Inflammatory macrophage treated with lipopolysaccharide for 1 hour (primary cell): ENCODE results near the gene PCDHB5.
"Not testable (repeated sequence)": the region's sequence is repeated elsewhere in the genome, so short reads cannot be mapped to it uniquely, and the experiment has no call there.

ENCODE experiments used
- DNase-seq, 2 donors: peaks; one replicate each; pipeline ENCODE4 v3.0.0-alpha.2; 2020 to 2022

The PCDHB5 gene

DNA sequence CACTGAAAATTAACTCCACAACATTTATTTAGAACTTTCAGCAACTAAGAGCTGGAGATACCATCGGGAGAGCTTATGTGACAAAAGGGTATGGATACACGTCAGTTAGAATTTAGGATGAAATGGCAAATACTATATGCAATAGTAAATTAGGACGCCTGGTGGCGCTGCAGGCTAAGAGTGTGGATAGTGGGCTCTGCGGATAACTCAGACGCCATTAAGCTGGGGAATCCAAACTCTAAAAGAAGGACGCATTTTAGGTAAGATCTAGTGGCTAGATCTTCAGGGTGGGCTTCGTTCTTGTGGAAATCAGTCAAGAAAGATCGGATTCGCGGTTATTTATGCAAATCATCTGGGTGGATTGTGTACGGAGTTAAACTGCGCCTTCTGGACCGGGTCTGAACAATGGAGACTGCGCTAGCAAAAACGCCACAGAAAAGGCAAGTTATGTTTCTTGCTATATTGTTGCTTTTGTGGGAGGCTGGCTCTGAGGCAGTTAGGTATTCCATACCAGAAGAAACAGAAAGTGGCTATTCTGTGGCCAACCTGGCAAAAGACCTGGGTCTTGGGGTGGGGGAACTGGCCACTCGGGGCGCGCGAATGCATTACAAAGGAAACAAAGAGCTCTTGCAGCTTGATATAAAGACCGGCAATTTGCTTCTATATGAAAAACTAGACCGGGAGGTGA is at the start of gene PCDHB5:
Gene PCDHB5, plus strand, starts transcription at position 177 of the 688 bp plus-strand sequence. Its CDS starts 229 bp downstream, at position 406.
- no peak for DNase-seq

DNA sequence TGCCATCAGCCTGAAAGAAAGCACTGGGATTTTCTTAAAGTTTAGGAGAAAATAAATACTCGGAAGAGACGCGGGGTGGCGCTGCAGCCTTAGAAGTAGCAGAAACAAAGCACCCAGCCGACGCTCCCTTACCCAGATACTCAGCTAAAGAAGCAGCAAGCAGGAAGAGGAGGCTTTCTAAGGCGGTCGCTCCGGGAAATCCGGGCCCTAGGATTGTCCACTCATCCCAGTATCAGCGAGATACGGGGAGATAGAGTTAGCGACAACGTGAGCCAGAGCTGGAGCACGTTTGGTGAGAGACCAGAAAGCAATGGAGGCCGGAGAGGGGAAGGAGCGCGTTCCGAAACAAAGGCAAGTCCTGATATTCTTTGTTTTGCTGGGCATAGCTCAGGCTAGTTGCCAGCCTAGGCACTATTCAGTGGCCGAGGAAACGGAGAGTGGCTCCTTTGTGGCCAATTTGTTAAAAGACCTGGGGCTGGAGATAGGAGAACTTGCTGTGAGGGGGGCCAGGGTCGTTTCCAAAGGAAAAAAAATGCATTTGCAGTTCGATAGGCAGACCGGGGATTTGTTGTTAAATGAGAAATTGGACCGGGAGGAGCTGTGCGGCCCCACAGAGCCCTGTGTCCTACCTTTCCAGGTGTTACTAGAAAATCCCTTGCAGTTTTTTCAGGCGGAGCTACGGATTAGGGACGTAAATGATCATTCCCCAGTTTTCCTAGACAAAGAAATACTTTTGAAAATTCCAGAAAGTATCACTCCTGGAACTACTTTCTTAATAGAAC is 40.3 kb upstream of the PCDHB5 start, which contains the start of gene PCDHB2:
Gene PCDHB2, plus strand, starts transcription at position 135 of the 782 bp plus-strand sequence. Its CDS starts 176 bp downstream, at position 311.
- DNase-seq = no peak

DNA sequence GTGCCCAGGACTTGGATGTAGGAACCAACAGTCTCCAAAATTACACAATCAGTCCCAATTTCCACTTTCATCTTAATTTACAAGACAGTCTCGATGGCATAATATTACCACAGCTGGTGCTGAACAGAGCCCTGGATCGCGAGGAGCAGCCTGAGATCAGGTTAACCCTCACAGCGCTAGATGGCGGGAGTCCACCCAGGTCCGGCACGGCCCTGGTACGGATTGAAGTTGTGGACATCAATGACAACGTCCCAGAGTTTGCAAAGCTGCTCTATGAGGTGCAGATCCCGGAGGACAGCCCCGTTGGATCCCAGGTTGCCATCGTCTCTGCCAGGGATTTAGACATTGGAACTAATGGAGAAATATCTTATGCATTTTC is 39.8 kb upstream of the PCDHB5 start:
- no peak for DNase-seq

DNA sequence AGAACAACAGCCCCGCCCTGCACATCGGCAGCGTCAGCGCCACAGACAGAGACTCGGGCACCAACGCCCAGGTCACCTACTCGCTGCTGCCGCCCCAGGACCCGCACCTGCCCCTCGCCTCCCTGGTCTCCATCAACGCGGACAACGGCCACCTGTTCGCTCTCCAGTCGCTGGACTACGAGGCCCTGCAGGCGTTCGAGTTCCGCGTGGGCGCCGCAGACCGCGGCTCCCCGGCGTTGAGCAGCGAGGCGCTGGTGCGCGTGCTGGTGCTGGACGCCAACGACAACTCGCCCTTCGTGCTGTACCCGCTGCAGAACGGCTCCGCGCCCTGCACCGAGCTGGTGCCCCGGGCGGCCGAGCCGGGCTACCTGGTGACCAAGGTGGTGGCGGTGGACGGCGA is 38.8 kb upstream of the PCDHB5 start:
- DNase-seq = not testable (repeated sequence)

DNA sequence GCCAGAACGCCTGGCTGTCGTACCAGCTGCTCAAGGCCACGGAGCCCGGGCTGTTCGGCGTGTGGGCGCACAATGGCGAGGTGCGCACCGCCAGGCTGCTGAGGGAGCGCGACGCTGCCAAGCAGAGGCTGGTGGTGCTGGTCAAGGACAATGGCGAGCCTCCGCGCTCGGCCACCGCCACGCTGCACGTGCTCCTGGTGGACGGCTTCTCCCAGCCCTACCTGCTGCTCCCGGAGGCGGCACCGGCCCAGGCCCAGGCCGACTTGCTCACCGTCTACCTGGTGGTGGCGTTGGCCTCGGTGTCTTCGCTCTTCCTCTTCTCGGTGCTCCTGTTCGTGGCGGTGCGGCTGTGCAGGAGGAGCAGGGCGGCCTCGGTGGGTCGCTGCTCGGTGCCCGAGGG is 38.4 kb upstream of the PCDHB5 start:
- DNase-seq = not testable (repeated sequence)

DNA sequence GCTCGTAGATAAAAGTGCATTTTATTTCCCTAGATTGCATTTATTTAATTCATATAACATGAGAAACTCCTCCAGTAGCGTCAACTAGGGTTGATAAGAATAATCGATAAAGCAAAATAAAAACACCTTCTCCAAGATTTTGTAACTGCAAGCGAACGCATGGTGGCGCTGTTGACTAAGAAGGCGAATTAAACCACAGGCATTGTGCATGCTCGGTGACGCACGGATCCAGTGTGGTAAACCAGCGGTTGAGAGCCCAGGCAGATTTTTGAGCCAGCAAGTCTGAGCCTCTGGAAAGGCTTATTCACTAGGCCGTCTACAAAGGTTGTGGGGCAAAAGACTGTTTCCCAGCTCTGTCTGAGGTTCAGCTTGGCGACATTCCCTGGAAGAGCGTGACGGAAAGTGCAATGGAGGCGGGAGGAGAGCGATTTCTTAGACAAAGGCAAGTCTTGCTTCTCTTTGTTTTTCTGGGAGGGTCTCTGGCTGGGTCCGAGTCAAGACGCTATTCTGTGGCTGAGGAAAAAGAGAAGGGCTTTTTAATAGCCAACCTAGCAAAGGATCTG is 34.7 kb upstream of the PCDHB5 start, which contains the start of gene PCDHB3:
Gene PCDHB3, plus strand, starts transcription at position 231 of the 563 bp plus-strand sequence. Its CDS starts 177 bp downstream, at position 408.
- no peak for DNase-seq

DNA sequence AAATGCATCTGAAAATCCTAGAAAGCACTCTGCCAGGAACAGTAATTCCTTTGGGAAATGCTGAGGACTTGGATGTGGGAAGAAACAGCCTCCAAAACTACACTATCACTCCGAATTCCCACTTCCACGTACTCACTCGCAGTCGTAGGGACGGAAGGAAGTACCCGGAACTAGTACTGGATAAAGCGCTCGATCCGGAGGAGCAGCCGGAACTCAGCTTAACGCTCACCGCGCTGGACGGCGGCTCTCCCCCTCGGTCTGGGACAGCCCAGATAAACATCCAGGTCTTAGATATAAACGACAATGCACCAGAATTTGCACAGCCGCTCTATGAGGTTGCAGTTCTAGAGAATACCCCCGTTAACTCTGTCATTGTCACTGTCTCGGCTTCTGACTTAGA is 33.9 kb upstream of the PCDHB5 start:
- no peak for DNase-seq

DNA sequence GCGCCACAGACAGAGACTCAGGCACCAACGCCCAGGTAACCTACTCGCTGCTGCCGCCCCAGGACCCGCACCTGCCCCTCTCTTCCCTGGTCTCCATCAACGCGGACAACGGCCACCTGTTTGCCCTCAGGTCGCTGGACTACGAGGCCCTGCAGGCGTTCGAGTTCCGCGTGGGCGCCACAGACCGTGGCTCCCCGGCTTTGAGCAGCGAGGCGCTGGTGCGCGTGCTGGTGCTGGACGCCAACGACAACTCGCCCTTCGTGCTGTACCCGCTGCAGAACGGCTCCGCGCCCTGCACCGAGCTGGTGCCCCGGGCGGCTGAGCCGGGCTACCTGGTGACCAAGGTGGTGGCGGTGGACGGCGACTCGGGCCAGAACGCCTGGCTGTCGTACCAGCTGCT is 32.9 kb upstream of the PCDHB5 start:
- DNase-seq = not testable (repeated sequence)

DNA sequence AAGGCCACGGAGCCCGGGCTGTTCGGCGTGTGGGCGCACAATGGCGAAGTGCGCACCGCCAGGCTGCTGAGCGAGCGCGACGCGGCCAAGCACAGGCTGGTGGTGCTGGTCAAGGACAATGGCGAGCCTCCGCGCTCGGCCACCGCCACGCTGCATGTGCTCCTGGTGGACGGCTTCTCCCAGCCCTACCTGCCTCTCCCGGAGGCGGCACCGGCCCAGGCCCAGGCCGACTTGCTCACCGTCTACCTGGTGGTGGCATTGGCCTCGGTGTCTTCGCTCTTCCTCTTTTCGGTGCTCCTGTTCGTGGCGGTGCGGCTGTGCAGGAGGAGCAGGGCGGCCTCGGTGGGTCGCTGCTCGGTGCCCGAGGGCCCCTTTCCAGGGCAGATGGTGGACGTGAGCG is 32.5 kb upstream of the PCDHB5 start:
- DNase-seq = not testable (repeated sequence)

DNA sequence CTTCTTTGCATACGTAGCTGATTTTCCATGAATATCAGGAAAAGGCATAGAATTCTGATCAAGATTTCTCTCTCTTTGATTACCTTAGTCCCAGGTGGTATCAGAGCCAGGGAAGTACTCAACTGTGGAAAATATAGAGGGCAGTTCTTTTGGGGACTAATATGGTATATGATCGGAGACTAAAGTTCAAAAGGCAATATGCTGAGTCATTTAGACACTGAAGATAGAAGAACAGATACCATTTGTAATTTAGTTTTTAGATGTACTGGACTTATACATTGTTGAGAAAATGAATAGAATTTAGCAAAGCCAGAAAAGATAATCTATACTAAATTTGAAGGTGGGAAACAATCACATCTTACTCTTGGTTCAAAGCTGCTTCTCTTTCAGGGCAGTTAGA is 29.7 kb upstream of the PCDHB5 start:
- DNase-seq = no peak

DNA sequence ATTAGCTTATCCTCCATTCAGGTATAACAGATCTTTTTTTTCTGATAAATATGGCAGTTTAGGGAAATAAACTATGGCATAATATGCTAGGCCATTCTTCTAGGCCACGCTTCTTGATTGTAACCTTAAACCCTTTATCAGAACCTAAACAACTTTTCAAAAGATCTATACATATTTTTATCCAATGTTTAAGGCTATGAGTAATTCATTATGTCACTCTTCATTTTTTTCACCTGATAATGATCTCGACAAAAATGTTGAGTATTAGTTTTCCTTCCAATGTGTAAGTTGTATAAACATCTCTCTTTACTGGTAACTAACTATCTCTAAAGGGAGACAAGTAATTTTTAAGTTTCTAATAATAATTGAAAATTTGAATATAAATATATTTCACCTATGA is 15.8 kb upstream of the PCDHB5 start:
- no peak for DNase-seq

DNA sequence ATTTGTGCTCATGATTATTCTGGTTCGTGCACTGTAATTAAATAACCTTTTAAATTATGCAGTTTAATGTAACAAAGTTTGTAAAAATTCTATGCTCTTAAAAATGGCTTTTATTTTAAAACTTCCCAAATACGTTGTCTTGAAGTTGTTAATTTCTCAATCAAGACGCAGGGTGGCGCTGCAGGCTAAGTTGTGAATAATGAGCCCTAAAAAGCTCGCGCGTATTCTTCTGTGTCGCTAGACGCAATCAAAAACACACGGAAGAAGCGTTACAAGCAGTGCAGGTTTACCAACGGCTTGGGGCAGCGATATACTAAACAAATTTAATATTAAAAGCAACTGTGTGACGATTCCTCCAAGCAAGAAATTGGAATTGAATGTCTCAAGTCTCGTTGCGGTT is 13.4 kb upstream of the PCDHB5 start, which contains the start of gene PCDHB4:
Gene PCDHB4, plus strand, starts transcription at position 256 of the 400 bp plus-strand sequence. CDS start 181 bp downstream, outside the sequence.
- no peak for DNase-seq

DNA sequence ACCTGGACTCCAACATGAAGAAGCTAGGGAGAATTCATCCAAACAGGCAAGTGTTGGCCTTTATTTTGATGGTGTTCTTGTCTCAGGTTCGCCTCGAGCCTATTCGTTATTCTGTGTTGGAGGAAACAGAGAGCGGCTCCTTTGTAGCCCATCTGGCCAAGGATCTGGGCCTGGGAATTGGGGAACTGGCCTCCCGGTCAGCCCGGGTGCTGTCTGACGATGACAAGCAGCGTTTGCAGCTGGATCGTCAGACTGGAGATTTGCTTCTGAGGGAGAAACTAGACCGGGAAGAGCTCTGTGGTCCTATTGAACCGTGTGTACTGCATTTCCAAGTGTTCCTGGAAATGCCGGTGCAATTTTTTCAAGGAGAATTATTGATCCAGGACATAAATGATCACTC is 13.0 kb upstream of the PCDHB5 start:
- DNase-seq = no peak

DNA sequence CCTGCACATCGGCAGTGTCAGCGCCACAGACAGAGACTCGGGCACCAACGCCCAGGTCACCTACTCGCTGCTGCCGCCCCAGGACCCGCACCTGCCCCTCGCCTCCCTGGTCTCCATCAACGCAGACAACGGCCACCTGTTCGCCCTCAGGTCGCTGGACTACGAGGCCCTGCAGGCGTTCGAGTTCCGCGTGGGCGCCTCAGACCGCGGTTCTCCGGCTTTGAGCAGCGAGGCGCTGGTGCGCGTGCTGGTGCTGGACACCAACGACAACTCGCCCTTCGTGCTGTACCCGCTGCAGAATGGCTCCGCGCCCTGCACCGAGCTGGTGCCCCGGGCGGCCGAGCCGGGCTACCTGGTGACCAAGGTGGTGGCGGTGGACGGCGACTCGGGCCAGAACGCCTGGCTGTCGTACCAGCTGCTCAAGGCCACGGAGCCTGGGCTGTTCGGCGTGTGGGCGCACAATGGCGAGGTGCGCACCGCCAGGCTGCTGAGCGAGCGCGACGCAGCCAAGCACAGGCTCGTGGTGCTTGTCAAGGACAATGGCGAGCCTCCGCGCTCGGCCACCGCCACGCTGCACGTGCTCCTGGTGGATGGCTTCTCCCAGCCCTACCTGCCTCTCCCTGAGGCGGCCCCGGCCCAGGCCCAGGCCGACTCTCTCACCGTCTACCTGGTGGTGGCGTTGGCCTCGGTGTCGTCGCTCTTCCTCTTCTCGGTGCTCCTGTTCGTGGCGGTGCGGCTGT is 11.4 kb upstream of the PCDHB5 start:
- DNase-seq = not testable (repeated sequence)

DNA sequence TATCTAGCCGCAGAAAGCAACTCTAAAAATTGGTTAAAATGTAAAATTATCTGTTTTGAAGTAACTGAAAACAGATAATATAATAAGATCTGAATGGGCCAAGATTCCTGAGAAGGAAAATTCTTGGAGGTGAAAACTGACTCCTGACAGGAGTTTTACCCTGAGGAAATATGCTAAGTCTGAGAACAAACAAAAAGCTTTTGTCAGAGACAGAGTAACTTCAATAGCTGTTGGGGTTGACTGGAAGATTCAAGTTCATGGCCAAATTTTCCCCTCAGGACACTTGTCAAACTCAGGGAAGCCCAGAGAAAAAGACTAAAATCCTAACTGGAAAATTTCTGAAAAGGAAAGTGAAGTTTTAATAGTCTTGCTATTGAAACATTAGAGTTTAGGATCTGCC is 7.7 kb upstream of the PCDHB5 start:
- DNase-seq = no peak

DNA sequence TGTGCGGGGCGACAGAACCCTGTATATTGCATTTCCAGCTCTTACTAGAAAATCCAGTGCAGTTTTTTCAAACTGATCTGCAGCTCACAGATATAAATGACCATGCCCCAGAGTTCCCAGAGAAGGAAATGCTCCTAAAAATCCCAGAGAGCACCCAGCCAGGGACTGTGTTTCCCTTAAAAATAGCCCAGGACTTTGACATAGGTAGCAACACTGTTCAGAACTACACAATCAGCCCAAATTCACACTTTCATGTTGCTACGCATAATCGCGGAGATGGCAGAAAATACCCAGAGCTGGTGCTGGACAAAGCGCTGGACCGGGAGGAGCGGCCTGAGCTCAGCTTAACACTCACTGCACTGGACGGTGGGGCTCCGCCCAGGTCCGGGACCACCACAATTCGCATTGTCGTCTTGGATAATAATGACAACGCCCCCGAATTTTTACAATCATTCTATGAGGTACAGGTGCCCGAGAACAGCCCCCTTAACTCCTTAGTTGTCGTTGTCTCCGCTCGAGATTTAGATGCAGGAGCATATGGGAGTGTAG is 786 bp downstream of the PCDHB5 start:
- no peak for DNase-seq

DNA sequence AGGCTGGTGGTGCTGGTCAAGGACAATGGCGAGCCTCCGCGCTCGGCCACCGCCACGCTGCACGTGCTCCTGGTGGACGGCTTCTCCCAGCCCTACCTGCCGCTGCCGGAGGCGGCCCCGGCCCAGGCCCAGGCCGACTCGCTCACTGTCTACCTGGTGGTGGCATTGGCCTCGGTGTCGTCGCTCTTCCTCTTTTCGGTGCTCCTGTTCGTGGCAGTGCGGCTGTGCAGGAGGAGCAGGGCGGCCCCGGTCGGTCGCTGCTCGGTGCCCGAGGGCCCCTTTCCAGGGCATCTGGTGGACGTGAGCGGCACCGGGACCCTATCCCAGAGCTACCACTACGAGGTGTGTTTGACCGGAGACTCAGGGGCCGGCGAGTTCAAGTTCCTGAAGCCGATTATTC is 2.3 kb downstream of the PCDHB5 start:
- DNase-seq = not testable (repeated sequence)

DNA sequence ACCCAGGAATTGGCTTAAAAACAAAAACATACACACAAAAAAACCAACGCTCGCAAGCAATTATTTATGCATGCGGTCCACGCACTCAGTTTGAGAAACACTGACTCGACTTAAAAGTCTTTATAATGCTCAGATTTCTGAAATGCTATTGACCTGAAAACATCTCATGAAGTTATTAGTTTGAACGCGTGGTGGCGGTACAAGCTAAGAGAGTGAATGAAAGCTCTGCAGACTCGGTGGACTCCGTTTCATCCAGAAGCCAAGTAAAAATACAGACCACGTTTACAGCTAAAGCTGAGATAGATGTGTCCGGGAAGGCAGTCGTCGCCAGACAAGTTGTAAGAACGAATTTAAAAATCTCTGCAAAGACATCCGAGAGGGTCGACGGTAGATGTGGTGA is 14.8 kb downstream of the PCDHB5 start, which contains the start of gene PCDHB6:
Gene PCDHB6, plus strand, starts transcription at position 246 of the 400 bp plus-strand sequence. CDS start 201 bp downstream, outside the sequence.
- DNase-seq = no peak

DNA sequence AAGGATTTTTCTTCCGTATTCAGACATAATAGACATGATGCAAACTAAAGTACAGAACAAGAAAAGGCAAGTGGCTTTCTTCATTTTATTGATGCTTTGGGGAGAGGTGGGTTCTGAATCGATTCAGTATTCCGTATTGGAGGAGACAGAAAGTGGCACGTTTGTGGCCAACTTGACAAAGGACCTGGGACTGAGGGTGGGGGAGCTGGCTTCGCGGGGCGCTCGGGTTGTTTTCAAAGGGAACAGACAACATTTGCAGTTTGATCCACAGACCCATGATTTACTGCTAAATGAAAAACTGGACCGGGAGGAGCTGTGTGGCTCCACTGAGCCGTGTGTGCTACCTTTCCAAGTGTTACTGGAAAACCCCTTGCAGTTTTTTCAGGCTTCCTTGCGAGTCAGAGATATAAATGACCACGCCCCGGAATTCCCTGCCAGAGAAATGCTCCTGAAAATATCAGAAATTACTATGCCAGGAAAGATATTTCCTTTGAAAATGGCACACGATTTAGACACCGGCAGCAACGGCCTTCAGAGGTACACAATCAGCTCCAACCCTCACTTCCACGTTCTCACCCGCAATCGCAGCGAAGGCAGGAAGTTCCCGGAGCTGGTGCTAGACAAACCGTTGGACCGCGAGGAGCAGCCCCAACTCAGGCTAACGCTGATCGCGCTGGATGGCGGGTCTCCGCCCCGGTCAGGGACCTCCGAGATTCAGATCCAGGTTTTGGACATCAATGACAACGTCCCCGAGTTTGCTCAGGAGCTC is 15.4 kb downstream of the PCDHB5 start:
- no peak for DNase-seq

DNA sequence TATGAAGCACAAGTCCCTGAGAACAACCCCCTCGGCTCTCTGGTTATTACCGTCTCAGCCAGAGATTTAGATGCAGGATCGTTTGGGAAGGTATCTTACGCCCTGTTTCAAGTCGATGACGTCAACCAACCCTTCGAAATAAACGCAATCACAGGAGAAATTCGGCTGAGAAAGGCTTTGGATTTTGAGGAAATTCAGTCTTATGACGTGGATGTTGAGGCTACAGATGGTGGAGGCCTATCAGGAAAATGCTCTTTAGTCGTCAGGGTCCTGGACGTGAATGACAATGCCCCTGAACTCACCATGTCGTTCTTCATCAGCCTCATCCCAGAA is 16.0 kb downstream of the PCDHB5 start:
- DNase-seq = no peak

DNA sequence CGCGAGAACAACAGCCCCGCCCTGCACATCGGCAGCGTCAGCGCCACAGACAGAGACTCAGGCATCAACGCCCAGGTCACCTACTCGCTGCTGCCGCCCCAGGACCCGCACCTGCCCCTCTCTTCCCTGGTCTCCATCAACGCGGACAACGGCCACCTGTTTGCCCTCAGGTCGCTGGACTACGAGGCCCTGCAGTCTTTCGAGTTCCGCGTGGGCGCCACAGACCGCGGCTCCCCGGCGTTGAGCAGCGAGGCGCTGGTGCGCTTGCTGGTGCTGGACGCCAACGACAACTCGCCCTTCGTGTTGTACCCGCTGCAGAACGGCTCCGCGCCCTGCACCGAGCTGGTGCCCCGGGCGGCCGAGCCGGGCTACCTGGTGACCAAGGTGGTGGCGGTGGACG is 16.6 kb downstream of the PCDHB5 start:
- not testable (repeated sequence) for DNase-seq

DNA sequence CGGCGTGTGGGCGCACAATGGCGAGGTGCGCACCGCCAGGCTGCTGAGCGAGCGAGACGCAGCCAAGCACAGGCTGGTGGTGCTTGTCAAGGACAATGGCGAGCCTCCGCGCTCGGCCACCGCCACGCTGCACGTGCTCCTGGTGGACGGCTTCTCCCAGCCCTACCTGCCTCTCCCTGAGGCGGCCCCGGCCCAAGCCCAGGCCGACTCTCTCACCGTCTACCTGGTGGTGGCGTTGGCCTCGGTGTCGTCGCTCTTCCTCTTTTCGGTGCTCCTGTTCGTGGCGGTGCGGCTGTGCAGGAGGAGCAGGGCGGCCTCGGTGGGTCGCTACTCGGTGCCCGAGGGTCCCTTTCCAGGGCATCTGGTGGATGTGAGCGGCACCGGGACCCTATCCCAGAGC is 17.1 kb downstream of the PCDHB5 start:
- not testable (repeated sequence) for DNase-seq
